ENCODE data around the gene PPFIA3. TPM values are rescaled to one million over a fixed set of nuclear protein-coding genes. Genes with fewer than 3 reads are reported as not detected.

Gene PPFIA3
- total and polyA plus RNA-seq, 2 experiments from 2014 or later, result 25.4 to 29.7 TPM

- TF ChIP-seq EZH2phosphoT487 (IDR thresholded peaks at IDR 0.05; ENCODE audit: unreplicated experiment) (no peak), POLR2AphosphoS5 (IDR thresholded peaks at IDR 0.05; ENCODE audit: low read depth) (no peak)
These were observed 48.9 kb upstream of the PPFIA3 start (continued) for GRCh38 chr19:49070416-49070815.

DNA sequence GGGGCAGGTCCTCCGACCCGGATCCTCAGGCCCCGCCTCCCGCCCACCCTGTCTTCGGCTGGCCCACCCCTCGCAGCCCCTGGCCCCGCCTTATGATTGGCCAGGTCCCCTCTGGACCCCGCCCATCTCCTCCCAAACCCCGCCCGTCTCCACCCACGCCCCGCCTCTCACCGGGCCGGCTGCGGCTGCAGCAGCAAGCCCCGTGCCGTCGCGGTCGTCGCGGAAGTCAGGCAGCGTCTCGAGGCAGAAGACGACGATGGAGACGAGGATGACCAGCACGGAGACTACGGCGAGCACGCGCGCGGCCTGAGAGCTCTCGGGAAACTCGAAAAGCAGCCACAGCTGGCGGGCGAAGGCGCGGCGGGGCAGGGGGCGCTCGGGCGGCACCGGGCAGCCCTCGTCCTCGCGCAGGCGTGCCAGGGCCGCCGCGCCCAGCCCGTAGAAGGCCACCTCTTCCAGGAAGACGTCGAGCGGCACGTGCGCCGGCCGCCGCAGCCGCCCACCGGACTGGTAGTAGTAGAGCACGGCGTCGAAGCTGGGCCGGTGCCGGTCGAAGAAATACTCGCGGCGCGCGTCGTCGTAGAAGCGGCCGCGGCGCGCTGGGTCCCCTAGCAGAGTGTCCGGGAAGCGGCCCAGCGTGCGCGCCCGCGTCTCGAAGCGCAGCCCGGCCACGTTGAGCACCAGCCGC, 47.3 kb upstream of the PPFIA3 start:
- TF ChIP-seq POLR2AphosphoS5 (IDR thresholded peaks at IDR 0.05; ENCODE audit: low read depth) (peak; percentile 65), STAT1 (IDR thresholded peaks at IDR 0.05; ENCODE audit: unreplicated experiment) (no peak)
- Mint-ChIP-seq H3K4me1 (peaks cover 19% of the 10 kb centered on the region), H3K9me3 (peaks cover 29% of the 10 kb centered on the region), H3K4me3 (peak overlapping the region; percentile 66), H3K27me3 (ENCODE audit: insufficient read depth, low read depth, poor library complexity) (peaks cover 69% of the 10 kb centered on the region), H3K27ac (no peak overlapping the region), H3K36me3 (ENCODE audit: low read depth) (peaks cover 10% of the 10 kb centered on the region)
- H3K4me2 ChIP-seq, result peak overlapping the region; percentile 57; the same call in 1 of the 2 replicates
- H3K4me3 ChIP-seq, result peak overlapping the region; percentile 38; the same call in 1 of the 2 replicates
- DNase-seq (ENCODE audit: low spot score) (peak; percentile 91), ATAC-seq (peak; percentile 78)
- H3K4me1 ChIP-seq (ENCODE audit: insufficient read depth), result peaks cover 9% of the 10 kb centered on the region
- H3F3A ChIP-seq (replicated peaks; ENCODE audit: low read depth), result no peaks in the 10 kb centered on the region
- H4K20me1 ChIP-seq (replicated peaks; ENCODE audit: insufficient read depth), result no peaks in the 10 kb centered on the region; the same call in 1 of the 2 replicates
- H3K36me3 ChIP-seq (ENCODE audit: insufficient read depth), result no peaks in the 10 kb centered on the region
- no peak overlapping the region for H3K27ac ChIP-seq (ENCODE audit: low read depth)
- peak overlapping the region; percentile 81; the same call in 1 of the 2 replicates for H2AFZ ChIP-seq
- H3K79me2 ChIP-seq (replicated peaks; ENCODE audit: insufficient read depth), result no peaks in the 10 kb centered on the region
- H3K9me2 ChIP-seq (ENCODE audit: insufficient read depth), result 0 out of 2 replicates have a peak, but pooled peaks cover 6% of the 10 kb centered on the region
- H3K27me3 ChIP-seq (ENCODE audit: insufficient read depth), result peaks cover 72% of the 10 kb centered on the region

- peaks cover 57% of the 10 kb centered on the region for H3K27me3 ChIP-seq (ENCODE audit: insufficient read depth)
These were observed 45.6 kb upstream of the PPFIA3 start for GRCh38 chr19:49073514-49074378.

More at GRCh38 chr19:49073514-49074378, 45.6 kb upstream of the PPFIA3 start:
- H3K79me2 ChIP-seq (replicated peaks; ENCODE audit: insufficient read depth), result no peaks in the 10 kb centered on the region
- no peak overlapping the region for H3K4me3 ChIP-seq
- no peak overlapping the region for H3K4me2 ChIP-seq
- peaks cover 22% of the 10 kb centered on the region for H3K9me3 Mint-ChIP-seq
- H4K20me1 ChIP-seq (replicated peaks; ENCODE audit: insufficient read depth), result no peaks in the 10 kb centered on the region; the same call in 1 of the 2 replicates
- no peak overlapping the region for H2AFZ ChIP-seq
- no peak overlapping the region for H3K27ac Mint-ChIP-seq
- H3K4me3 Mint-ChIP-seq, result peak overlapping the region; percentile 69
- no peaks in the 10 kb centered on the region for H3K36me3 ChIP-seq (ENCODE audit: insufficient read depth)
- no peaks in the 10 kb centered on the region for H3F3A ChIP-seq (replicated peaks; ENCODE audit: low read depth)
- TF ChIP-seq NANOG (IDR thresholded peaks at IDR 0.05; ENCODE audit: borderline replicate concordance) (no peak), CTCF (conservative IDR thresholded peaks at IDR 0.05; ENCODE audit: low read depth in 2 of 2) (peak; percentile 37 to 73)
- H3K9me2 ChIP-seq (ENCODE audit: insufficient read depth), result 0 out of 2 replicates have a peak, but pooled peaks cover 5% of the 10 kb centered on the region
- H3K4me1 ChIP-seq (ENCODE audit: insufficient read depth), result peaks cover 7% of the 10 kb centered on the region
- peaks cover 7% of the 10 kb centered on the region; the same call in 2 of the 3 replicates for H3K36me3 Mint-ChIP-seq (ENCODE audit: low read depth)
- peak; percentile 52 for ATAC-seq
- no peak overlapping the region for H3K27ac ChIP-seq (ENCODE audit: low read depth)
- H3K4me1 Mint-ChIP-seq, result peaks cover 13% of the 10 kb centered on the region; the same call in 2 of the 3 replicates
- peak; percentile 67 for DNase-seq (ENCODE audit: low spot score)
- H3K27me3 Mint-ChIP-seq (ENCODE audit: insufficient read depth, low read depth, poor library complexity), result peaks cover 56% of the 10 kb centered on the region
